Measurements from ENCODE around the gene UBE2QL1. TPM values are rescaled to one million over a fixed set of nuclear protein-coding genes. Genes with fewer than 3 reads are reported as not detected.

UBE2QL1 gene
- total RNA-seq, 1 donor from 2014 or later = not detected

GRCh38 chr5:6462671-6463070 lies 14.0 kb downstream of the UBE2QL1 start:
- TF ChIP-seq, protein P1, sequence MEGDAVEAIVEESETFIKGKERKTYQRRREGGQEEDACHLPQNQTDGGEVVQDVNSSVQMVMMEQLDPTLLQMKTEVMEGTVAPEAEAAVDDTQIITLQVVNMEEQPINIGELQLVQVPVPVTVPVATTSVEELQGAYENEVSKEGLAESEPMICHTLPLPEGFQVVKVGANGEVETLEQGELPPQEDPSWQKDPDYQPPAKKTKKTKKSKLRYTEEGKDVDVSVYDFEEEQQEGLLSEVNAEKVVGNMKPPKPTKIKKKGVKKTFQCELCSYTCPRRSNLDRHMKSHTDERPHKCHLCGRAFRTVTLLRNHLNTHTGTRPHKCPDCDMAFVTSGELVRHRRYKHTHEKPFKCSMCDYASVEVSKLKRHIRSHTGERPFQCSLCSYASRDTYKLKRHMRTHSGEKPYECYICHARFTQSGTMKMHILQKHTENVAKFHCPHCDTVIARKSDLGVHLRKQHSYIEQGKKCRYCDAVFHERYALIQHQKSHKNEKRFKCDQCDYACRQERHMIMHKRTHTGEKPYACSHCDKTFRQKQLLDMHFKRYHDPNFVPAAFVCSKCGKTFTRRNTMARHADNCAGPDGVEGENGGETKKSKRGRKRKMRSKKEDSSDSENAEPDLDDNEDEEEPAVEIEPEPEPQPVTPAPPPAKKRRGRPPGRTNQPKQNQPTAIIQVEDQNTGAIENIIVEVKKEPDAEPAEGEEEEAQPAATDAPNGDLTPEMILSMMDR (IDR thresholded peaks at IDR 0.05) = no peak
- intact Hi-C loops (cut with DNase I) = no loop called here
- Histone ChIP-seq H3K27ac (no peak overlapping the region), H3K36me3 (no peaks in the 10 kb centered on the region), H3K4me3 (no peak overlapping the region), H3K27me3 (ENCODE audit: low read depth) (peaks cover 3% of the 10 kb centered on the region), H3K4me1 (no peaks in the 10 kb centered on the region), H3K9me3 (no peaks in the 10 kb centered on the region)
- ATAC-seq (no peak), DNase-seq (no peak)

GRCh38 chr5:6464441-6464840 lies 15.8 kb downstream of the UBE2QL1 start:
- ATAC-seq = no peak
- Histone ChIP-seq H3K9me3 (no peaks in the 10 kb centered on the region), H3K4me3 (no peak overlapping the region), H3K4me1 (no peaks in the 10 kb centered on the region), H3K27ac (no peak overlapping the region), H3K36me3 (no peaks in the 10 kb centered on the region), H3K27me3 (ENCODE audit: low read depth) (peaks cover 16% of the 10 kb centered on the region)
- TF ChIP-seq, protein P1 (IDR thresholded peaks at IDR 0.05) = no peak
- intact Hi-C loops (cut with DNase I) = no loop called here
- no peak for DNase-seq

DNA sequence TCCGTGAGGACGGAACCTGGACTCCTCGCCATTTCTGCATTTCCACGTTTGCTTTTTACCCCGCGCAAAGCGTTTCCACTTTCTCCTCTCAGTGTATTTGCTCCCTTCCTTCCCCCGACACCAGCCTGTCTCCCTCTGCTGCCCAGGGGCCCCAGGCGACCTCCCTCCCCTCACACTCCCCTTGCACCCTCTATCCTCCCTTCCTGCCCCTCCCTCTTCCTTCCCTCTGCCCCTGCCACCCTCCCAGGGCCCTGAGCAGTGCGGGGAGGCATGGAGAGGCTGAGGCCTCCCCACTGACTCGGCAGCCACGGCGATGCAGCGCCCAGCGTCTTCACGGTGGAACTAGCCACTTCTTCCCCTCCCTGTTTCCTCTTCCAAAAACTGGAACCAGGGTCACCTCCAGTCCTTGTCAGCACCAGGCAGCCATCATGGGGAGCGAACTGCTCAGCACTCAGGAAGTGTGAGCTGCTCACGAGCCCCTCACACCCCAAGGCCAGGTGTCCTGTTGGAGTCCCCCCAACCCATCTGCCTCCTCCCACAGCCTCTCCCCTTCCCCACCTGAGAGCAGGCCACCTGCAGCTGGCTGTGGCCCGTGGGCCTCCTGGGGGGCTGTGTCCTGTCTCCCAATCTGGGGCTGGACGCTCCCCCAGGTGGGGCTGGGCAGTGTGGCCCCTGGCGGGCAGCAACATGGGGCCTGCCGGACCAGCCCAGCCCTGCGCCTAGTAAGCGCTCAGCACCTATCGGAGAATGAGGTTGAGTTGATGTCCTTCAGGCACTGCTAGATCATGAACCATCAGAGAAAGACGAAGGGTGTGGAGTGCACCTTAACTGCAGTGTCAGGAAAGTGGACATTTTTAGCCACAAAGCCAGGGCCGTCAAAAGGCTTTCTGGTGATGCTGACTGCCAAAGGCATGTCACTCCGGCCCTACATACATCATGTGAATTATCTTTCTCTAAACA lies 17.5 kb downstream of the UBE2QL1 start:
- Histone ChIP-seq H3K4me3 (no peak overlapping the region), H3K9me3 (no peaks in the 10 kb centered on the region), H3K27me3 (ENCODE audit: low read depth) (peaks cover 16% of the 10 kb centered on the region), H3K4me1 (no peaks in the 10 kb centered on the region), H3K27ac (no peak overlapping the region), H3K36me3 (no peaks in the 10 kb centered on the region)
- TF ChIP-seq, protein P1 (IDR thresholded peaks at IDR 0.05) = no peak
- intact Hi-C loops (cut with DNase I) = no loop called here
- DNase-seq (no peak), ATAC-seq (peak; percentile 9 to 21)

DNA sequence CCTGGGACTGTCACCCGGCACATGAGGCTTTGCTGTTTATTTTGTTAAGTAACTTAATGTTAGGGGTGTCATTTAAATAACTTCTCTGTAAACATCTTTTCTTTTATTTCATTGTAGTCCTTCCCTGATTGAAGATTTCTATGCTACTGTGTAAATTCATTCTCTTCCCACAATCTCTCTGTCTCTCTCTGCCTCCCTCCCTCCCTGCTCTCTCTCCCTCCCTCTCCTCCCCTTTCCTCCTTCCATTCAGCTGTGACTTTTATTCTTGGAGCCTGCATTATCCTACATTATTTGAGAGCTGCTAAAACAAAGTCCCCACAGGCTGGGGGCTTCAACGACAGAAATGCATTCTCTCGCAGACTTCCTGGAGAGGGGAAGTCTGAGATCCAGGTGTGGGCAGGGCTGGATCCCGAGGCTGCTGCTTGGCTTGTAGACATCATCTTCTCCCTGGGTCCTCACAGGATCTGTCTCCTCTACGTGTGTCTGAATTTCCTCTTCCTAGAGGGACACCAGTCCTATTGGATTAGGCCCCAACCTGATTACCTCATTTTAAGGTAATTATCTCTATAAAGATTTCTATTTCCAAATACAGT lies 18.4 kb downstream of the UBE2QL1 start:
- H3K4me1 ChIP-seq = no peaks in the 10 kb centered on the region
- no peak overlapping the region for H3K27ac ChIP-seq
- no peak overlapping the region for H3K4me3 ChIP-seq
- intact Hi-C loops (cut with DNase I) = no loop called here
- H3K27me3 ChIP-seq (ENCODE audit: low read depth) = peaks cover 16% of the 10 kb centered on the region
- no peaks in the 10 kb centered on the region for H3K36me3 ChIP-seq
- no peak for ATAC-seq
- DNase-seq = no peak
- TF ChIP-seq, protein P1 (IDR thresholded peaks at IDR 0.05) = no peak
- H3K9me3 ChIP-seq = no peaks in the 10 kb centered on the region

DNA sequence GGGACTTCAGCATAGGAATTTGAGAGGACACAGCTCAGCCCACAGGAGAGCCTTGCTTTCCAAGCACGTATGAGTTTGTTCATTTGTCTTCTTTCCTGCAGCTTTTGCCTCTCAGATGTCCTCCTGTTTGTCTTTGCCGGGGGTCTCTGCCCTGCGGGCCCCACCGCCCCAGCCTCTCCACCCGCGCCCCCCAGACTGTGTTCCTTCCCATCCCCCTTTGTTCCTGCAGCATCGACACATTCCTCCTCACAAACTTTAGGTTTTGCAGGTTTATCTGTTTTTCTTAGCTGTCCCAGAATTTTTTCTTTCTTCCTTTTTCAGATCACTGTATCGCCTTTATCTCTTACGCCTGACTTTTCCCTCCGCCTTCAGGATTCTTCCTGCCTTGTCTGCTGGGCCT lies 18.9 kb downstream of the UBE2QL1 start:
- no peaks in the 10 kb centered on the region for H3K9me3 ChIP-seq
- H3K27ac ChIP-seq = no peak overlapping the region
- no peak overlapping the region for H3K4me3 ChIP-seq
- TF ChIP-seq, protein P1 (IDR thresholded peaks at IDR 0.05) = no peak
- no peaks in the 10 kb centered on the region for H3K36me3 ChIP-seq
- no peak for ATAC-seq
- H3K27me3 ChIP-seq (ENCODE audit: low read depth) = peaks cover 16% of the 10 kb centered on the region
- intact Hi-C loops (cut with DNase I) = no loop called here
- no peak for DNase-seq
- no peaks in the 10 kb centered on the region for H3K4me1 ChIP-seq
